ENCODE data around the gene GTF2IRD1.

GRCh38 chr7:74466196-74466813, 12.6 kb downstream of the GTF2IRD1 start:
- TF ChIP-seq, protein P1, sequence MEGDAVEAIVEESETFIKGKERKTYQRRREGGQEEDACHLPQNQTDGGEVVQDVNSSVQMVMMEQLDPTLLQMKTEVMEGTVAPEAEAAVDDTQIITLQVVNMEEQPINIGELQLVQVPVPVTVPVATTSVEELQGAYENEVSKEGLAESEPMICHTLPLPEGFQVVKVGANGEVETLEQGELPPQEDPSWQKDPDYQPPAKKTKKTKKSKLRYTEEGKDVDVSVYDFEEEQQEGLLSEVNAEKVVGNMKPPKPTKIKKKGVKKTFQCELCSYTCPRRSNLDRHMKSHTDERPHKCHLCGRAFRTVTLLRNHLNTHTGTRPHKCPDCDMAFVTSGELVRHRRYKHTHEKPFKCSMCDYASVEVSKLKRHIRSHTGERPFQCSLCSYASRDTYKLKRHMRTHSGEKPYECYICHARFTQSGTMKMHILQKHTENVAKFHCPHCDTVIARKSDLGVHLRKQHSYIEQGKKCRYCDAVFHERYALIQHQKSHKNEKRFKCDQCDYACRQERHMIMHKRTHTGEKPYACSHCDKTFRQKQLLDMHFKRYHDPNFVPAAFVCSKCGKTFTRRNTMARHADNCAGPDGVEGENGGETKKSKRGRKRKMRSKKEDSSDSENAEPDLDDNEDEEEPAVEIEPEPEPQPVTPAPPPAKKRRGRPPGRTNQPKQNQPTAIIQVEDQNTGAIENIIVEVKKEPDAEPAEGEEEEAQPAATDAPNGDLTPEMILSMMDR (IDR thresholded peaks at IDR 0.05 in 4 of 5, conservative IDR thresholded peaks at IDR 0.05 in 1 of 5): no peak
- TF ChIP-seq POLR2A (IDR thresholded peaks at IDR 0.05): peak; percentile 75 to 86

Data from gastrocnemius medialis (tissue), 4 donors.